Measurements from ENCODE around the gene SAPCD2.

GRCh38 chr9:137056739-137057415 lies 13.5 kb downstream of the SAPCD2 start:
- TF ChIP-seq CTCF (conservative IDR thresholded peaks at IDR 0.05; ENCODE audit: low read depth in 2 of 2) = no peak
- TF ChIP-seq, protein P1, sequence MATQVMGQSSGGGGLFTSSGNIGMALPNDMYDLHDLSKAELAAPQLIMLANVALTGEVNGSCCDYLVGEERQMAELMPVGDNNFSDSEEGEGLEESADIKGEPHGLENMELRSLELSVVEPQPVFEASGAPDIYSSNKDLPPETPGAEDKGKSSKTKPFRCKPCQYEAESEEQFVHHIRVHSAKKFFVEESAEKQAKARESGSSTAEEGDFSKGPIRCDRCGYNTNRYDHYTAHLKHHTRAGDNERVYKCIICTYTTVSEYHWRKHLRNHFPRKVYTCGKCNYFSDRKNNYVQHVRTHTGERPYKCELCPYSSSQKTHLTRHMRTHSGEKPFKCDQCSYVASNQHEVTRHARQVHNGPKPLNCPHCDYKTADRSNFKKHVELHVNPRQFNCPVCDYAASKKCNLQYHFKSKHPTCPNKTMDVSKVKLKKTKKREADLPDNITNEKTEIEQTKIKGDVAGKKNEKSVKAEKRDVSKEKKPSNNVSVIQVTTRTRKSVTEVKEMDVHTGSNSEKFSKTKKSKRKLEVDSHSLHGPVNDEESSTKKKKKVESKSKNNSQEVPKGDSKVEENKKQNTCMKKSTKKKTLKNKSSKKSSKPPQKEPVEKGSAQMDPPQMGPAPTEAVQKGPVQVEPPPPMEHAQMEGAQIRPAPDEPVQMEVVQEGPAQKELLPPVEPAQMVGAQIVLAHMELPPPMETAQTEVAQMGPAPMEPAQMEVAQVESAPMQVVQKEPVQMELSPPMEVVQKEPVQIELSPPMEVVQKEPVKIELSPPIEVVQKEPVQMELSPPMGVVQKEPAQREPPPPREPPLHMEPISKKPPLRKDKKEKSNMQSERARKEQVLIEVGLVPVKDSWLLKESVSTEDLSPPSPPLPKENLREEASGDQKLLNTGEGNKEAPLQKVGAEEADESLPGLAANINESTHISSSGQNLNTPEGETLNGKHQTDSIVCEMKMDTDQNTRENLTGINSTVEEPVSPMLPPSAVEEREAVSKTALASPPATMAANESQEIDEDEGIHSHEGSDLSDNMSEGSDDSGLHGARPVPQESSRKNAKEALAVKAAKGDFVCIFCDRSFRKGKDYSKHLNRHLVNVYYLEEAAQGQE (IDR thresholded peaks at IDR 0.05; ENCODE audit: unreplicated experiment) = no peak
- TF ChIP-seq POLR2AphosphoS5 (IDR thresholded peaks at IDR 0.05; ENCODE audit: low read depth) = no peak
- TF ChIP-seq JUNB (IDR thresholded peaks at IDR 0.05; ENCODE audit: unreplicated experiment) = no peak
- TF ChIP-seq EZH2 (IDR thresholded peaks at IDR 0.05; ENCODE audit: low read depth, unreplicated experiment) = no peak
- TF ChIP-seq ZNF331 (CRISPR knock-in tag; IDR thresholded peaks at IDR 0.05; ENCODE audit: low read depth) = no peak
- TF ChIP-seq CREB1 (CRISPR knock-in tag; IDR thresholded peaks at IDR 0.05; ENCODE audit: low read depth) = no peak
- TF ChIP-seq EZH2phosphoT487 (IDR thresholded peaks at IDR 0.05; ENCODE audit: unreplicated experiment) = no peak
- TF ChIP-seq, protein P2, sequence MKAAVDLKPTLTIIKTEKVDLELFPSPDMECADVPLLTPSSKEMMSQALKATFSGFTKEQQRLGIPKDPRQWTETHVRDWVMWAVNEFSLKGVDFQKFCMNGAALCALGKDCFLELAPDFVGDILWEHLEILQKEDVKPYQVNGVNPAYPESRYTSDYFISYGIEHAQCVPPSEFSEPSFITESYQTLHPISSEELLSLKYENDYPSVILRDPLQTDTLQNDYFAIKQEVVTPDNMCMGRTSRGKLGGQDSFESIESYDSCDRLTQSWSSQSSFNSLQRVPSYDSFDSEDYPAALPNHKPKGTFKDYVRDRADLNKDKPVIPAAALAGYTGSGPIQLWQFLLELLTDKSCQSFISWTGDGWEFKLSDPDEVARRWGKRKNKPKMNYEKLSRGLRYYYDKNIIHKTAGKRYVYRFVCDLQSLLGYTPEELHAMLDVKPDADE (IDR thresholded peaks at IDR 0.05) = no peak
